OCI-LY7 (cell line): ENCODE results near the gene SLC17A2.

Experiments
- CTCF ChIP-seq: fragments of 200-600 bp; sonication (generic); conservative IDR thresholded peaks from 2 replicates; pipeline ENCODE4 v1.5.1; 2014; ENCODE audit warnings: mild to moderate bottlenecking, antibody characterized with exemption, low read length, moderate library complexity, mixed read lengths
- EZH2phosphoT487 ChIP-seq: fragments of 200-600 bp; sonication (generic); IDR thresholded peaks from 2 replicates; pipeline ENCODE4 v1.6.1; 2018; ENCODE audit warnings: low read depth, borderline replicate concordance, mild to moderate bottlenecking, mixed run types, antibody characterized with exemption, low read length, moderate library complexity, mixed read lengths

DNA sequence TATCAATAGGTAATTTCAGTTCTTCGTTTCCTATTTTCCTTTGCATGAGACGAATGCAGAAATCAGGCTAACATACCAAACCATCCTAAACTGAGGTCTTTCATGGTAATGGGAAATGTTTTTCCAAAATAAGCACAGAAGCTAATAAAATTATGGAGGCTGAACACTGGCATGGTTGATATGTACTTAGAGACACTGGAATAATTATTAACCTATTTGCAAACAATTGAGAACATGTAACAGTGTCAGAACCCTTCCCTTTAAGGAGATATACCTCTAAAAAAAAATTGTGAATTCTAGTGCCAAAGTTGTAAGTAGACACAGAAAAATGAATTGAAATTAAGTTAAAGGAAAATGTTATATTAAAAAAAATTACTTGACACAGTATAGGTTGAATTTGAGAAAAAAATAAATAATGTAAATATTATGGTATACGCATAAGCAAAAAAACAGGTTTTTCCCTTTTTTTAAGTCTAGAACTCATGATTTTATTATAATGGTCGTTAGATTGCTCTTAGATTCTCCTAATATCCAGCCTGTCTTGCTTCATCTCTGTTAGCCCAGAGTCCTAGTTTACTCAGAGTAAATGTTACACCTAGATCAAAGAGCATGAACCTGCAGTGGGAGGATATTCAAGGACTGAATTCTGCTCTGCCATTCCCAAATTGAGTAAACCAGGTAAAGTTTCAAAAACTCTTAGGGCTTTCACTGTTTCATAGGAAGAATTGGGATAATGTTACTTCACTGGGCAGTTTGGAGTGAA lies 1.7 kb downstream of the SLC17A2 start:
- no peak for TF ChIP-seq CTCF
- no peak for TF ChIP-seq EZH2phosphoT487
